Natural killer cell (primary cell): ENCODE data around the gene ADAMTSL1. TPM values are rescaled to one million over a fixed set of nuclear protein-coding genes. Genes with fewer than 3 reads are reported as not detected.

Source experiments
- ATAC-seq, 3 donors: fragments of 150-1000 bp in 2 of 3; fragments of 200-7000 bp in 1 of 3; cut with Tn5 transposase; 1 replicate in 1 of 3; 2 replicates in 2 of 3; pipeline ENCODE4 v1.10.0; 2021; ENCODE audit warnings: mild to moderate bottlenecking in 2 of 3, moderate library complexity in 2 of 3
- DNase-seq, 2 donors: peaks; one replicate each; pipeline versions ENCODE4 v3.0.0 to v3.0.0-alpha.2; 2013 to 2021; ENCODE audit warnings: mixed read lengths in 1 of 2
- H3K27ac ChIP-seq: one replicate; pipeline ENCODE4 v1.5.1; 2013; ENCODE audit warnings: mild to moderate bottlenecking, low read length
- H3K27me3 ChIP-seq: one replicate; pipeline ENCODE4 v1.6.1; 2013; ENCODE audit warnings: low read length; ENCODE audit not compliant: control insufficient read depth, insufficient read depth
- H3K36me3 ChIP-seq: one replicate; pipeline ENCODE4 v1.6.1; 2013; ENCODE audit warnings: low read length; ENCODE audit not compliant: control insufficient read depth, insufficient read depth
- H3K4me1 ChIP-seq: one replicate; pipeline ENCODE4 v1.6.1; 2013; ENCODE audit warnings: low read length; ENCODE audit not compliant: control insufficient read depth, insufficient read depth
- H3K4me3 ChIP-seq: one replicate; pipeline ENCODE4 v1.5.1; 2013; ENCODE audit warnings: low read length
- H3K9me3 ChIP-seq: one replicate; pipeline ENCODE4 v1.6.1; 2013; ENCODE audit warnings: low read length; ENCODE audit not compliant: control insufficient read depth, insufficient read depth
- H3K27ac Mint-ChIP-seq, 2 donors: one replicate each; pipeline ENCODE4 v1.8.0; 2022; ENCODE audit warnings: mild to moderate bottlenecking in 2 of 2, mixed read lengths in 2 of 2, moderate library complexity in 1 of 2
- H3K27me3 Mint-ChIP-seq, 2 donors: one replicate each; pipeline ENCODE4 v1.8.0; 2022; ENCODE audit warnings: low read depth in 2 of 2, mixed read lengths in 2 of 2
- H3K36me3 Mint-ChIP-seq: one replicate; pipeline ENCODE4 v1.8.0; 2022; ENCODE audit warnings: mixed read lengths
- H3K4me1 Mint-ChIP-seq, 2 donors: one replicate each; pipeline ENCODE4 v1.8.0; 2022; ENCODE audit warnings: mixed read lengths in 2 of 2
- H3K4me3 Mint-ChIP-seq: one replicate; pipeline ENCODE4 v1.8.0; 2022; ENCODE audit warnings: mild to moderate bottlenecking, moderate library complexity, mixed read lengths
- H3K9me3 Mint-ChIP-seq, 2 donors: one replicate each; pipeline ENCODE4 v1.8.0; 2022; ENCODE audit warnings: mixed read lengths in 2 of 2
- WGBS: methylation state at CpG from one replicate; pipeline ENCODE4 v1.1.7; 2013; ENCODE audit warnings: missing lambda C conversion rate; ENCODE audit not compliant: insufficient coverage; 5-methylcytosine and 5-hydroxymethylcytosine counted together
- intact Hi-C: fragments of 100-400 bp; cut with micrococcal nuclease; formaldehyde crosslinking; loops from one replicate; pipeline ENCODE4 v1.14.2; 2022
- total RNA-seq, 4 donors: library from RNA; stranded (reverse); fragments of 120-200 nt in 1 of 4; gene quantifications; one replicate each; pipeline versions ENCODE4 v1.2.3 to v1.2.4, GENCODE V29; 2013 to 2022
- TF ChIP-seq, protein P1 (sequence below): fragments of 200-600 bp; IDR thresholded peaks from one replicate; pipeline ENCODE4 v1.8.0; 2022; ENCODE audit warnings: antibody characterized with exemption

The ADAMTSL1 gene
- total RNA-seq, 3 donors from 2014 or later (not counting 1 experiment from before 2014, with no cell fraction given), result not detected

DNA sequence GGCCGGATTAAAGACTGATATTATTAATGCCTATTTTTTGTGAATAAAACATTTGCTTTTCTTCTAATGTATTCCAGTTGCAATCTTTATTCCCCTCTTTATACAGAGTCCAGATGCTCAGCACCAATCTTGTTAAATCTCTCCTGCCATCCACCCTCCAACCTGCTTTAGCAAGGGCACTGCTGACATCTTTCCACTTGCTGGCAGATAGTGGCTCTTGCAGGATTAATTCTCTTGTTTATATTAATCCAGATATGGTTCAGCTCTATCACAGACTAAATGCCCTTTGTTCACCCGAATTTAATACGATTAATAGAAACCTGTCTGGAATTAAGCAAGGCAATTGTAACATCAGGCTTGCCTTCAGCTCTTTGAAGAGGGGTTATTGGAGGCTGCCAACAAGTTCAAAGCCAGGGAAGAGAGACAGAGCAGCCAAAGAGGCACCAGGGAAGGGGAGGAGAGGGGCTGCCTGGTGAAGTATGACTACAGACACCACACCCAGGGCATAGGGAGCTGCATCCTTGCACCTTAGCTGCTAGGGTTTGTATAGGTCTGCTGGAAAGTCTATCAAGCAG lies 322.8 kb downstream of the ADAMTSL1 start:
- Mint-ChIP-seq H3K27ac (no peak overlapping the region), H3K9me3 (no peaks in the 10 kb centered on the region), H3K27me3 (peaks cover 0 to 7% of the 10 kb centered on the region in 2 donors), H3K4me1 (no peaks in the 10 kb centered on the region), H3K36me3 (no peaks in the 10 kb centered on the region), H3K4me3 (no peak overlapping the region)
- no peaks in the 10 kb centered on the region for H3K27me3 ChIP-seq
- no peak for ATAC-seq
- no peak for DNase-seq
- H3K4me3 ChIP-seq, result no peak overlapping the region
- TF ChIP-seq, protein P1, sequence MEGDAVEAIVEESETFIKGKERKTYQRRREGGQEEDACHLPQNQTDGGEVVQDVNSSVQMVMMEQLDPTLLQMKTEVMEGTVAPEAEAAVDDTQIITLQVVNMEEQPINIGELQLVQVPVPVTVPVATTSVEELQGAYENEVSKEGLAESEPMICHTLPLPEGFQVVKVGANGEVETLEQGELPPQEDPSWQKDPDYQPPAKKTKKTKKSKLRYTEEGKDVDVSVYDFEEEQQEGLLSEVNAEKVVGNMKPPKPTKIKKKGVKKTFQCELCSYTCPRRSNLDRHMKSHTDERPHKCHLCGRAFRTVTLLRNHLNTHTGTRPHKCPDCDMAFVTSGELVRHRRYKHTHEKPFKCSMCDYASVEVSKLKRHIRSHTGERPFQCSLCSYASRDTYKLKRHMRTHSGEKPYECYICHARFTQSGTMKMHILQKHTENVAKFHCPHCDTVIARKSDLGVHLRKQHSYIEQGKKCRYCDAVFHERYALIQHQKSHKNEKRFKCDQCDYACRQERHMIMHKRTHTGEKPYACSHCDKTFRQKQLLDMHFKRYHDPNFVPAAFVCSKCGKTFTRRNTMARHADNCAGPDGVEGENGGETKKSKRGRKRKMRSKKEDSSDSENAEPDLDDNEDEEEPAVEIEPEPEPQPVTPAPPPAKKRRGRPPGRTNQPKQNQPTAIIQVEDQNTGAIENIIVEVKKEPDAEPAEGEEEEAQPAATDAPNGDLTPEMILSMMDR, result no peak
- intact Hi-C loops, result no loop called here
- H3K36me3 ChIP-seq, result no peaks in the 10 kb centered on the region
- H3K27ac ChIP-seq, result no peak overlapping the region
- no peaks in the 10 kb centered on the region for H3K9me3 ChIP-seq
- no peaks in the 10 kb centered on the region for H3K4me1 ChIP-seq
- 96% methylated on average over 2 of the region's 3 CpGs for WGBS

GRCh38 chr9:18798106-18798505 lies 324.2 kb downstream of the ADAMTSL1 start:
- TF ChIP-seq, protein P1, result no peak
- ATAC-seq, result no peak
- WGBS, result 64% methylated on average over 1 of the region's 1 CpG
- intact Hi-C loops, result no loop called here
- Histone ChIP-seq H3K4me3 (no peak overlapping the region), H3K27me3 (no peaks in the 10 kb centered on the region), H3K9me3 (no peaks in the 10 kb centered on the region), H3K4me1 (no peaks in the 10 kb centered on the region), H3K27ac (no peak overlapping the region), H3K36me3 (no peaks in the 10 kb centered on the region)
- H3K36me3 Mint-ChIP-seq, result no peaks in the 10 kb centered on the region
- H3K4me3 Mint-ChIP-seq, result no peak overlapping the region
- H3K27me3 Mint-ChIP-seq, result peaks cover 0 to 7% of the 10 kb centered on the region in 2 donors
- no peaks in the 10 kb centered on the region for H3K4me1 Mint-ChIP-seq
- no peak for DNase-seq
- H3K27ac Mint-ChIP-seq, result no peak overlapping the region
- H3K9me3 Mint-ChIP-seq, result no peaks in the 10 kb centered on the region

DNA sequence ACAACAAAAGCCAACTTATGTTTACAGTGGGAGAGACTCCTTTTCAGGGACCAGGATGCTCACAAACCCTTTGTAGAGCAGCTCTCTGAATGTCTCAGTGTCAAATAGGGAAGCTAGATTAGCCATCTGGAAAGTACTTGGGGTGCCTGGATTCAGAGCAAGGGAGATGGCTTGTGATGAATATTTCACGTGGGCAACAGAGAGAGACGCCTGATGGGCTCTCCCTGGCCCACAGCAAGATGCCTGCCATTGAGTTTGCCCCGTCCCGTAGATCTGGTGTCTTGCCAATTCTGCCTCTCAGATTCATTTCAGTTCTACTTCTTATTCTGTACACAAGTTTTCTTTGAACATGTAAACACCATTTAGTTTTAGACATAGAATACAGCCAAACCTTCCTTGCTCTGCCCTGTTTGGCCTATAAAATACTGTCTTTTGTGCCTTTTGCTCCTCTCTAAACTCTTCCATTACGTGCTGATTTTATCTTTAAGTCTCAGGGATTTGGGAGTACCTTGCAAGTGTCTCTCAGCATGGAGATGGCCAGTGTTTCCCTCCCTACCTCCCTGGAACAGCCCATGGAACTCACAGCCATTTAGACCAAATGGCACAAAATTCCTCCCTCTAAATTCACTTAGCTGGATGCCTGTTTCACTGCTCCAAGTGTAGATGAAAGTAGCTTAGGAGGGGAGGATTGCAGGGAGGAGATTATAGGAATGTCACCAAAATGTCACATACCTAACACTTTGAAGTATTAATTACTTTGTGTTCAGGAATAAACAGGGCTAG lies 324.7 kb downstream of the ADAMTSL1 start:
- intact Hi-C loops, result no loop called here
- no peak overlapping the region for H3K27ac Mint-ChIP-seq
- no peak overlapping the region for H3K4me3 Mint-ChIP-seq
- peaks cover 0 to 10% of the 10 kb centered on the region in 2 donors for H3K27me3 Mint-ChIP-seq
- 81% methylated on average over 5 of the region's 5 CpGs for WGBS
- TF ChIP-seq, protein P1, result no peak
- no peaks in the 10 kb centered on the region for H3K36me3 Mint-ChIP-seq
- no peak overlapping the region for H3K27ac ChIP-seq
- no peaks in the 10 kb centered on the region for H3K4me1 Mint-ChIP-seq
- H3K9me3 Mint-ChIP-seq, result no peaks in the 10 kb centered on the region
- H3K36me3 ChIP-seq, result no peaks in the 10 kb centered on the region
- H3K27me3 ChIP-seq, result no peaks in the 10 kb centered on the region
- no peak overlapping the region for H3K4me3 ChIP-seq
- ATAC-seq (no peak), DNase-seq (no peak)
- no peaks in the 10 kb centered on the region for H3K4me1 ChIP-seq
- H3K9me3 ChIP-seq, result no peaks in the 10 kb centered on the region
